ENCODE results near the gene RNU6-7. TPM values are rescaled to one million over a fixed set of nuclear protein-coding genes. Genes with fewer than 3 reads are reported as not detected.

RNU6-7 gene
- polyA plus RNA-seq, 2 donors: not detected

DNA sequence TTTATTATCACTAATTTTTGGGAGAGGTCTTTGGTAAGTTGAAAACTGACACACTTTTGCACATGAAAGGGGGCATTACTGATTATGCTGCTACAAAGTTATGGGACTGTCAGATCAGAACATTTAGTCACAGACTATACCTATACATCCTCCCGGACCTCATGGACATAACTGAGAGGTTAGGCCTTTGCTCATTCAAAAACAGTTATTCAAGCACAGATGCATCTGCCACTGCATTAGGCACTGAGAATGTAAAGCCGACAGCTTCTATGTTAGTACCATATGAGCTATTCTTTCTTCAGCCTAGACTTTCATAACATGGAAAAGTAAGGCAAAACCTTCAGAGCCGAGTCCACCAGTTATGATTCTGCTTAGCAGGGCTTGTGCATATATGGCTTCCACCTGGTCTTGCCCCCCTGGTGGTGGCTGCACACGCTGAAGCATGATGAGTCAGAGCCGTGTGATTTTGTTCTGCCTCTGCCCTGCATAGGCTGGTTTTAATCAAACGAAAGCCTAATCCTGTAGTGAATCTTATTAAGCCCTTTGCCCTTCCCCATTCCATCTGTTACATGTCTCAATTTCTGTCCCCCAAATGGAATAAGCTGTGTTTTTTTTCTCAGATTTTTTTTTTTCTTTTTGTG, 23.0 kb downstream of the RNU6-7 start:
- H3K27me3 ChIP-seq (ENCODE audit: control insufficient read depth in 1 of 2, insufficient read depth in 2 of 2, low read length in 2 of 2): no peaks in the 10 kb centered on the region
- WGBS, 2 donors: 45 to 48% methylated on average over 6 of the region's 6 CpGs
- no peaks in the 10 kb centered on the region for H3K4me1 ChIP-seq (ENCODE audit: control insufficient read depth in 2 of 2, insufficient read depth in 2 of 2, low read length in 1 of 2)
- no peak overlapping the region for H3K27ac ChIP-seq (ENCODE audit: low read depth in 2 of 2, low read length in 1 of 2)
- H3K36me3 ChIP-seq (ENCODE audit: control insufficient read depth in 2 of 2, insufficient read depth in 2 of 2, low read length in 1 of 2): no peaks in the 10 kb centered on the region
- H3K9me3 ChIP-seq (ENCODE audit: control insufficient read depth in 2 of 2, insufficient read depth in 1 of 2, low read depth in 1 of 2, low read length in 1 of 2): no peaks in the 10 kb centered on the region
- no peak overlapping the region for H3K4me3 ChIP-seq (ENCODE audit: low read depth in 1 of 2, low read length in 2 of 2)

DNA sequence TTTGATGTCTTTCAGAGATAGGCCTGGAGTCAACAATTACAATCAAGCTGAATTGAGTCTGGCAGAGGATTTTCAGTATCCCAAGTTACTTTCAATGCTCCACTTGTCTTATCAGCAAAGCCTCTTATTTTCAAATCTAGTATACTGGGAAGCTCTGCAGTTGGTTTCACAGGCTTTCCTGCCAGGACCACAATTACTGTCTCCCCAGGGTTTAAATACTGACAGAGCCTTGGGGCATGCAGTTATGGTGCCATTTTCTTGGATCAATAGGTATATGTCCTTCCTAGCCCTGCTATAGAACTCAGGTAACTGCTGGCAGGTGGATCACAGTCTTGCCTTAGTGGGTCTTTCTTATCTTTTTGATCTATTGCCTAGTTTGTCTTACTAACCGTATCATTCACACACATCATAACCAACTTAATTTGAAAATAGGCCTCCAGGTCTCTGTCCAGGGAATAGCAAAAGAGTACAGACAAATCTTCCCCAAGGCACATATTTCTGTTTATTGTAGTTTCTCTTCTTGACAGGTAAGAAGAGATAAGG, 23.6 kb downstream of the RNU6-7 start:
- Histone ChIP-seq H3K27me3 (ENCODE audit: control insufficient read depth in 1 of 2, insufficient read depth in 2 of 2, low read length in 2 of 2) (no peaks in the 10 kb centered on the region), H3K4me3 (ENCODE audit: low read depth in 1 of 2, low read length in 2 of 2) (no peak overlapping the region), H3K4me1 (ENCODE audit: control insufficient read depth in 2 of 2, insufficient read depth in 2 of 2, low read length in 1 of 2) (no peaks in the 10 kb centered on the region), H3K27ac (ENCODE audit: low read depth in 2 of 2, low read length in 1 of 2) (no peak overlapping the region), H3K9me3 (ENCODE audit: control insufficient read depth in 2 of 2, insufficient read depth in 1 of 2, low read depth in 1 of 2, low read length in 1 of 2) (no peaks in the 10 kb centered on the region), H3K36me3 (ENCODE audit: control insufficient read depth in 2 of 2, insufficient read depth in 2 of 2, low read length in 1 of 2) (no peaks in the 10 kb centered on the region)
- 37 to 47% methylated on average over 1 of the region's 1 CpG for WGBS, 2 donors

DNA sequence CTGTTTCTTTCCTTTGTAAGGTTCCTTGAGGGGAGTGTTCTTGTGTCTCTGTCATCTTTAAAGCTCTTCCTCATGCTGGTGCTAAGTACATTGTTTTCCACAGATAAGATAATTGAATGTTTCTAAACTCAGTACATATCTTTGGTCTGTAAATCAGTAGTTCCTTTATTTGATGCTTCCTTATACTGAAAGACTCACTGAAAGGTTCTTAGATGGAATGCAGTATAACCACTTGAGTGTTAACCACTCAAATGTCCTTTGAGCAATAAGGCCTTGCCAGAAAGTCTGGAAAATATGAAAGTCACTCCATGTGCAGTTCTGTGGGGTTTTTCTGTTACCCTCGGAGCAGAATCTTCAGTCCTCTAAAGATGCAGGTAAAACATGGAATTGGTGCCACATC, 24.2 kb downstream of the RNU6-7 start:
- Histone ChIP-seq H3K4me1 (ENCODE audit: control insufficient read depth in 2 of 2, insufficient read depth in 2 of 2, low read length in 1 of 2) (no peaks in the 10 kb centered on the region), H3K27me3 (ENCODE audit: control insufficient read depth in 1 of 2, insufficient read depth in 2 of 2, low read length in 2 of 2) (no peaks in the 10 kb centered on the region), H3K9me3 (ENCODE audit: control insufficient read depth in 2 of 2, insufficient read depth in 1 of 2, low read depth in 1 of 2, low read length in 1 of 2) (no peaks in the 10 kb centered on the region), H3K36me3 (ENCODE audit: control insufficient read depth in 2 of 2, insufficient read depth in 2 of 2, low read length in 1 of 2) (no peaks in the 10 kb centered on the region), H3K4me3 (ENCODE audit: low read depth in 1 of 2, low read length in 2 of 2) (no peak overlapping the region), H3K27ac (ENCODE audit: low read depth in 2 of 2, low read length in 1 of 2) (no peak overlapping the region)
- WGBS, 2 donors: 80 to 81% methylated on average over 1 of the region's 1 CpG

DNA sequence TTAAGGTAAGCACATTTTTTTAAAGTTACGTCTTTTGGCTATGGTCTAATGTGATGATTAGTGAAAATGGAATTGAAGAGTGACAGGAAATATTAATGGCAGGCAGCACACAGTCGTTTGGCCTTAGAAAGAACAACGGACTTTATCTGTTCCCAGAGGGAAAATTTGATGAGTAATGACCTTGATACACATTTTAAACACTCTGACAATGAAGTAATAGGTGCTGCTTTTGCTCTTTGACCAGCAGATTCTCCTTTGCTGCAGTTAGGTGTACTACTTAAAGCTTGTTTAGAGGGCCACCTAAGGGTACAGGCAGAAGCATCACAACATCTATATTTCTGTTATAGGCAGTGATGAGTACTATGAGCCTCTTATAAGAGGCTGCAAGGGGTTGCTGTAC, 28.3 kb downstream of the RNU6-7 start:
- Histone ChIP-seq H3K36me3 (ENCODE audit: control insufficient read depth in 2 of 2, insufficient read depth in 2 of 2, low read length in 1 of 2) (no peaks in the 10 kb centered on the region), H3K27ac (ENCODE audit: low read depth in 2 of 2, low read length in 1 of 2) (no peak overlapping the region), H3K9me3 (ENCODE audit: control insufficient read depth in 2 of 2, insufficient read depth in 1 of 2, low read depth in 1 of 2, low read length in 1 of 2) (no peaks in the 10 kb centered on the region), H3K27me3 (ENCODE audit: control insufficient read depth in 1 of 2, insufficient read depth in 2 of 2, low read length in 2 of 2) (no peaks in the 10 kb centered on the region), H3K4me1 (ENCODE audit: control insufficient read depth in 2 of 2, insufficient read depth in 2 of 2, low read length in 1 of 2) (no peaks in the 10 kb centered on the region), H3K4me3 (ENCODE audit: low read depth in 1 of 2, low read length in 2 of 2) (no peak overlapping the region)
- 25 to 26% methylated on average over 3 of the region's 3 CpGs for WGBS, 2 donors

DNA sequence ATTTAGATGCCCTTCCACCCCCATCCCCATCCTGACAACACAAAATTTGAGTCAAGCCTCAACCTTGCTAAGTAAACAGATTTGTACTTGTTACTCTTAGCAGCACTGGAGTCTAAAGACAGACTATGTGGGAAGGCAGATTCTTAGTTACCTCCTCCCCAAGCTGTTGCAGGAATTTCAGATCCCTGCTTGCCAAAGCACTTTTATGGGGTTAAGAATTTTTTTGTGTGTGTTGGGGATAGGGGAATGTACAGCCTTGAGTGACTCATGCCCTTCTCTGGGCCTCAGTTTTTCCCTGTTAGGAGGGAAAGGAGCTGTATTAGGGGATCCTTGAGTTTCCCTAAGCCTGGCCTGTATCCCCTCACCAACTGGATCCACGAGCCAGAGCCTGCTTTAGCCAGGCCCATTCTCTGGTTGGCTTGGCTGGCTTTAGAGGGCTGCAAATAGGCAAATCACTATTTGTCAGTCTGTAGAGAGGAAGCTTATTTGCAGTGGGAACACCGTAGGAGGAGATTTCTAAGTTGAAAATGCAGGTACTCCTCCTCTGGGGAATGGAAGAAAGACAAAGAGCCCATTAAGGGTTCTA, 28.9 kb downstream of the RNU6-7 start:
- no peaks in the 10 kb centered on the region for H3K27me3 ChIP-seq (ENCODE audit: control insufficient read depth in 1 of 2, insufficient read depth in 2 of 2, low read length in 2 of 2)
- no peak overlapping the region for H3K27ac ChIP-seq (ENCODE audit: low read depth in 2 of 2, low read length in 1 of 2)
- H3K9me3 ChIP-seq (ENCODE audit: control insufficient read depth in 2 of 2, insufficient read depth in 1 of 2, low read depth in 1 of 2, low read length in 1 of 2): no peaks in the 10 kb centered on the region
- H3K4me3 ChIP-seq (ENCODE audit: low read depth in 1 of 2, low read length in 2 of 2): no peak overlapping the region
- H3K4me1 ChIP-seq (ENCODE audit: control insufficient read depth in 2 of 2, insufficient read depth in 2 of 2, low read length in 1 of 2): no peaks in the 10 kb centered on the region
- no peaks in the 10 kb centered on the region for H3K36me3 ChIP-seq (ENCODE audit: control insufficient read depth in 2 of 2, insufficient read depth in 2 of 2, low read length in 1 of 2)
- 78 to 94% methylated on average over 2 of the region's 2 CpGs for WGBS, 2 donors

DNA sequence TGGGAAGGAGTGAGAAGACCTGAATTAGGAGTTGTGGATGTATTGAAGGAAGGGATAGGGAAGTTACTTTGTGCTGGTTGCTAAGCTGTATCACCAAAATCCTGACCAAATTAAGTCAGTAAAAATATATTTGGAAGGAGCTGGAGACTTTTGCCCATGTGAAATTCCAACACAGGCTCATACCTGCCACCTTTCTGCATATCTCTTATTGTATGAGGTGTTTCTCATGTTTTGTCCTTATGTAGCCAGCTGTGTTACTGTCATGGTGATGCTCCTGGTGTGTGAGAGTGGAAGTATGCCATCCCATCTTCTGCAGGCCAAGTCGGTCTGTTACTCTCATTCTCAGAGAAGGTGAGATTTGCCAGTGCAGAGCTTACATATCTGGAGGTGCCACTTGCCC, 30.6 kb downstream of the RNU6-7 start:
- Histone ChIP-seq H3K36me3 (ENCODE audit: control insufficient read depth in 2 of 2, insufficient read depth in 2 of 2, low read length in 1 of 2) (no peaks in the 10 kb centered on the region), H3K27ac (ENCODE audit: low read depth in 2 of 2, low read length in 1 of 2) (no peak overlapping the region), H3K4me3 (ENCODE audit: low read depth in 1 of 2, low read length in 2 of 2) (no peak overlapping the region), H3K27me3 (ENCODE audit: control insufficient read depth in 1 of 2, insufficient read depth in 2 of 2, low read length in 2 of 2) (no peaks in the 10 kb centered on the region), H3K4me1 (ENCODE audit: control insufficient read depth in 2 of 2, insufficient read depth in 2 of 2, low read length in 1 of 2) (no peaks in the 10 kb centered on the region), H3K9me3 (ENCODE audit: control insufficient read depth in 2 of 2, insufficient read depth in 1 of 2, low read depth in 1 of 2, low read length in 1 of 2) (no peaks in the 10 kb centered on the region)
- WGBS, 2 donors: 53 to 82% methylated on average over 1 of the region's 1 CpG

DNA sequence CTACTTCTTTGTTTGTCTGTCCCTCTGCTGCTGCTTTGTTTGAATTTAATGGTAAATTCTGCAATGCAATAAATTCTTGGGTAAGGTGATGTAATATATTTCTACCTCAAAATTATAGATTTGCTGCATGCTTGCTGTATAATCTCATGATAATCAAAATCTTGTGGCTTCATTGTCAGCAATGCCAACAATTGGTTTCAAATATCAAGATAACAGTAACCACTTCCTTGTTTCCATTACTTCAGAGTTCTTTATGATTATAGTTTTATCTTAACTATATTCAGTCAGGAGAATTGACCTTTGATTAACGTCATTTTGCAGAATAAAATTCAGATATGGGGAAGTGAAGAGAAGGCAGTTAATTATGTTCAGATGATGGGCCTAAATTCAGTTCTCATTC, 31.4 kb downstream of the RNU6-7 start:
- Histone ChIP-seq H3K4me3 (ENCODE audit: low read depth in 1 of 2, low read length in 2 of 2) (no peak overlapping the region), H3K9me3 (ENCODE audit: control insufficient read depth in 2 of 2, insufficient read depth in 1 of 2, low read depth in 1 of 2, low read length in 1 of 2) (no peaks in the 10 kb centered on the region), H3K4me1 (ENCODE audit: control insufficient read depth in 2 of 2, insufficient read depth in 2 of 2, low read length in 1 of 2) (no peaks in the 10 kb centered on the region), H3K27ac (ENCODE audit: low read depth in 2 of 2, low read length in 1 of 2) (no peak overlapping the region), H3K27me3 (ENCODE audit: control insufficient read depth in 1 of 2, insufficient read depth in 2 of 2, low read length in 2 of 2) (no peaks in the 10 kb centered on the region), H3K36me3 (ENCODE audit: control insufficient read depth in 2 of 2, insufficient read depth in 2 of 2, low read length in 1 of 2) (no peaks in the 10 kb centered on the region)
- WGBS, 2 donors: 57 to 76% methylated on average over 1 of the region's 1 CpG

DNA sequence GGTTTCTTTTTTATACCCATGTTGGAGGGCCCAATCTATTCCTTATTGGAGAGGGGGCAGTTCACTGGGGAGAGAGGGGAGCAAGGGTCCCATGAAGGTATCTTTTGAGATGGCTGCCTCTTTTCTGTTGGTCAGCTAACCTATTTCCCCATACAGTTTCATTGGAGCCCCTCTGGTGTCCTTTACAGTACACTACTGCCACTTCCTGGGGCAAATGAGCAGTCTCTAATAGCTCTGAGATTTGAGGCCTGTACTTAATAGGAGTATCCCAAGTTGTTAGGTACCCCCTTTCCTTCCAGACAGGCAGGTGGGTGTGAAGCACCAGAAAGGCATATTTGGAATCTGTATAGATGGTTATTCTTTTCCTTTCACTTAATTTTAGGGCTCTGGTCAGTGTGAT, 42.6 kb downstream of the RNU6-7 start:
- no peaks in the 10 kb centered on the region for H3K27me3 ChIP-seq (ENCODE audit: control insufficient read depth in 1 of 2, insufficient read depth in 2 of 2, low read length in 2 of 2)
- no peaks in the 10 kb centered on the region for H3K4me1 ChIP-seq (ENCODE audit: control insufficient read depth in 2 of 2, insufficient read depth in 2 of 2, low read length in 1 of 2)
- H3K9me3 ChIP-seq (ENCODE audit: control insufficient read depth in 2 of 2, insufficient read depth in 1 of 2, low read depth in 1 of 2, low read length in 1 of 2): no peaks in the 10 kb centered on the region
- no peak overlapping the region for H3K27ac ChIP-seq (ENCODE audit: low read depth in 2 of 2, low read length in 1 of 2)
- no peak overlapping the region for H3K4me3 ChIP-seq (ENCODE audit: low read depth in 1 of 2, low read length in 2 of 2)
- no peaks in the 10 kb centered on the region for H3K36me3 ChIP-seq (ENCODE audit: control insufficient read depth in 2 of 2, insufficient read depth in 2 of 2, low read length in 1 of 2)

DNA sequence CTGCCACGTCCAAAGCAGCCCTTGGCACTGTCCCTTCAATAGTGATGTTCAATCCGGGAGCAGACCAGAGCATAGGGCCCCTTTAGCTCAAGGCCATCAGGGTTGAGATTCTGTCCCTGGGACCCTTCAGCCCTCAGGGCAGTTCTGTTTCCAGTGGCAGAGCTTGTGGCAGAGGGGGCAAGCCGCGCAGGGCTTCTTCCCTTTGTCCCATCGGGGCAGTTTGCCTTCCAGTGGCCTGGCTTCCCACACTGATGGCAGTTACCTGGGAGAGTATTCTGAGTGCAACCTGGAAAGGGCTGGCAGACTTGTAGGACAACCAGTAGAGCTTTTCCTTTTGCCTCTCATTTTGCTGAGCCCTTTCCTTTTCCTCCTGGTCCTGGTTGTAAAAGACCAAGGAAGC, 44.9 kb downstream of the RNU6-7 start:
- no peak overlapping the region for H3K27ac ChIP-seq (ENCODE audit: low read depth in 2 of 2, low read length in 1 of 2)
- WGBS, 2 donors: 91 to 92% methylated on average over 5 of the region's 5 CpGs
- H3K4me1 ChIP-seq (ENCODE audit: control insufficient read depth in 2 of 2, insufficient read depth in 2 of 2, low read length in 1 of 2): peaks cover 0 to 2% of the 10 kb centered on the region in 2 donors
- no peaks in the 10 kb centered on the region for H3K36me3 ChIP-seq (ENCODE audit: control insufficient read depth in 2 of 2, insufficient read depth in 2 of 2, low read length in 1 of 2)
- H3K9me3 ChIP-seq (ENCODE audit: control insufficient read depth in 2 of 2, insufficient read depth in 1 of 2, low read depth in 1 of 2, low read length in 1 of 2): no peaks in the 10 kb centered on the region
- H3K27me3 ChIP-seq (ENCODE audit: control insufficient read depth in 1 of 2, insufficient read depth in 2 of 2, low read length in 2 of 2): no peaks in the 10 kb centered on the region
- no peak overlapping the region for H3K4me3 ChIP-seq (ENCODE audit: low read depth in 1 of 2, low read length in 2 of 2)

DNA sequence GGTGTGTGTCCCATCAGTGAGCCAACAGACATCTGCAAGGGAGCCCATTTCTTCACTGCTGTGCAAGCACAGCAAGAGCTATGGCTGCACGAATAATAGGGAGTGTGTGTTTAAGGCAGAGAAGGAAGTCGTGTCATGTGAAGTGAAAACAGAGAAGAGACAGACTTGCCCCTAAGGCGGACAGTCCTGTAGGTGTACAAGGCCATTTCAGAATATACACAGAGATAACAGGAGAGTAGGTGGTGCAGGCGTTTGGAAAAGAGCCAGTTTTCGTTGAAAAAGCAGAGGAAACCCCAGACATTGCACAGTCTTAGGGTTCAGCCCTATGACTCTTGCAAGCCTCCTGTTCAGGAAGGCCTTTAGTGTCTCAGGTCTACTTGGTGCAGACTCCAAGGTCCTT, 47.5 kb downstream of the RNU6-7 start:
- 79 to 87% methylated on average over 5 of the region's 5 CpGs for WGBS, 2 donors

More for the DNA sequence above, 47.5 kb downstream of the RNU6-7 start:
- peaks cover 0 to 2% of the 10 kb centered on the region in 2 donors for H3K4me1 ChIP-seq (ENCODE audit: control insufficient read depth in 2 of 2, insufficient read depth in 2 of 2, low read length in 1 of 2)
- no peak overlapping the region for H3K27ac ChIP-seq (ENCODE audit: low read depth in 2 of 2, low read length in 1 of 2)
- H3K4me3 ChIP-seq (ENCODE audit: low read depth in 1 of 2, low read length in 2 of 2): no peak overlapping the region
- H3K36me3 ChIP-seq (ENCODE audit: control insufficient read depth in 2 of 2, insufficient read depth in 2 of 2, low read length in 1 of 2): no peaks in the 10 kb centered on the region
- H3K27me3 ChIP-seq (ENCODE audit: control insufficient read depth in 1 of 2, insufficient read depth in 2 of 2, low read length in 2 of 2): no peaks in the 10 kb centered on the region
- no peaks in the 10 kb centered on the region for H3K9me3 ChIP-seq (ENCODE audit: control insufficient read depth in 2 of 2, insufficient read depth in 1 of 2, low read depth in 1 of 2, low read length in 1 of 2)
